Keratinocyte (primary cell): ENCODE results near the gene DMD. TPM values are rescaled to one million over a fixed set of nuclear protein-coding genes. Genes with fewer than 3 reads are reported as not detected.

Source experiments
- DNase-seq: peaks from one replicate; pipeline ENCODE4 v3.0.0-alpha.2; 2011; ENCODE audit warnings: low read depth, missing footprints, low spot score
- FAIRE-seq: peaks from 2 replicates; lab custom pipeline; 2011; peaks lifted over from hg19 to GRCh38; lab: Jason Lieb, UNC
- H2AFZ ChIP-seq: 2 replicates; pipeline ENCODE4 v1.6.0; 2012; ENCODE audit warnings: low read length, control low read depth, inconsistent platforms; ENCODE audit not compliant: control insufficient read depth
- H3K27ac ChIP-seq: 2 replicates; pipeline ENCODE4 v1.5.1; 2011; ENCODE audit warnings: low read length; ENCODE audit not compliant: control insufficient read depth, insufficient read depth
- H3K27me3 ChIP-seq: 3 replicates; pipeline ENCODE4 v1.6.0; 2011; ENCODE audit warnings: low read length; ENCODE audit not compliant: control insufficient read depth, insufficient read depth; ENCODE audit errors: extremely low read depth
- H3K36me3 ChIP-seq, 2 experiments: 2 replicates in 1 of 2; 3 replicates in 1 of 2; pipeline ENCODE4 v1.5.1; 2011; ENCODE audit warnings: low read length in 2 of 2, mild to moderate bottlenecking in 1 of 2; ENCODE audit not compliant: control insufficient read depth in 2 of 2, insufficient read depth in 2 of 2; ENCODE audit errors: extremely low read depth in 1 of 2
- H3K4me1 ChIP-seq: 3 replicates; pipeline ENCODE4 v1.5.1; 2011; ENCODE audit warnings: low read length; ENCODE audit not compliant: control insufficient read depth, insufficient read depth; ENCODE audit errors: extremely low read depth
- H3K4me2 ChIP-seq: 3 replicates; pipeline ENCODE4 v1.6.0; 2011; ENCODE audit warnings: low read depth, low read length; ENCODE audit not compliant: control insufficient read depth, insufficient read depth; ENCODE audit errors: extremely low read depth
- H3K4me3 ChIP-seq, 3 experiments: fragments of 200-600 bp in 1 of 3; sonication (generic) in 1 of 3; 2 replicates in 2 of 3; 3 replicates in 1 of 3; pipeline ENCODE4 v1.5.1; 2011 to 2016; ENCODE audit warnings: low read length in 3 of 3, mild to moderate bottlenecking in 3 of 3, control low read depth in 2 of 3, inconsistent platforms in 1 of 3, low read depth in 1 of 3, mixed read lengths in 1 of 3, mixed run types in 1 of 3, moderate library complexity in 1 of 3; ENCODE audit not compliant: control insufficient read depth in 2 of 3, insufficient read depth in 2 of 3; ENCODE audit errors: extremely low read depth in 1 of 3
- H3K79me2 ChIP-seq: 2 replicates; pipeline ENCODE4 v1.6.0; 2012; ENCODE audit warnings: low read length; ENCODE audit not compliant: control insufficient read depth, insufficient read depth
- H3K9ac ChIP-seq: 3 replicates; pipeline ENCODE4 v1.6.0; 2011; ENCODE audit warnings: low read length; ENCODE audit not compliant: control insufficient read depth, insufficient read depth; ENCODE audit errors: extremely low read depth
- H3K9me1 ChIP-seq: 3 replicates; pipeline ENCODE4 v1.6.0; 2011; ENCODE audit warnings: low read length; ENCODE audit not compliant: control insufficient read depth, insufficient read depth; ENCODE audit errors: extremely low read depth
- H3K9me3 ChIP-seq: 2 replicates; pipeline ENCODE4 v1.5.1; 2012; ENCODE audit warnings: low read depth, low read length; ENCODE audit not compliant: control insufficient read depth
- H4K20me1 ChIP-seq: 3 replicates; pipeline ENCODE4 v1.6.0; 2011; ENCODE audit warnings: low read length; ENCODE audit not compliant: control insufficient read depth, insufficient read depth; ENCODE audit errors: extremely low read depth
- EZH2 ChIP-seq: IDR thresholded peaks from one replicate; pipeline ENCODE4 v1.6.1; 2012; ENCODE audit warnings: inconsistent platforms, mild to moderate bottlenecking, low read length, moderate library complexity
- dilution Hi-C: fragments of 300-500 bp; cut with MboI; formaldehyde crosslinking; loops from one replicate; pipeline ENCODE4 v1.7.0; 2020; ENCODE audit warnings: low sequenced_read_pairs; ENCODE audit not compliant: extremely low pct_ligation_motif_present
- polyA plus RNA-seq, 5 experiments: library from polyadenylated mRNA; depleted of rRNA in 3 of 5; stranded (reverse) in 3 of 5; stranded (forward) in 1 of 5; unstranded in 1 of 5; fragments of >200 nt; gene quantifications; 1 replicate in 1 of 5; 2 replicates in 3 of 5; 3 replicates in 1 of 5; pipeline versions ENCODE4 v1.2.1 to v1.2.3, GENCODE V29; 2011 to 2012; ENCODE audit warnings: missing spikeins in 2 of 5, low read depth in 1 of 5, low replicate concordance in 1 of 5
- TF ChIP-seq, protein P1 (sequence below), 3 experiments: IDR thresholded peaks in 1 of 3; conservative IDR thresholded peaks in 1 of 3; optimal IDR thresholded peaks in 1 of 3; 2 replicates in 2 of 3; 3 replicates in 1 of 3; pipeline versions ENCODE3 to v1.5.1; 2011; ENCODE audit warnings: low read length in 3 of 3, mild to moderate bottlenecking in 3 of 3, moderate library complexity in 2 of 3, control low read depth in 1 of 3, inconsistent platforms in 1 of 3; ENCODE audit not compliant: insufficient read depth in 2 of 3; ENCODE audit errors: extremely low read depth in 1 of 3

DMD gene
- polyA plus RNA-seq, 1 donor (not counting 4 experiments of a cell fraction or from before 2014, with no cell fraction given), result 8.9 TPM

DNA sequence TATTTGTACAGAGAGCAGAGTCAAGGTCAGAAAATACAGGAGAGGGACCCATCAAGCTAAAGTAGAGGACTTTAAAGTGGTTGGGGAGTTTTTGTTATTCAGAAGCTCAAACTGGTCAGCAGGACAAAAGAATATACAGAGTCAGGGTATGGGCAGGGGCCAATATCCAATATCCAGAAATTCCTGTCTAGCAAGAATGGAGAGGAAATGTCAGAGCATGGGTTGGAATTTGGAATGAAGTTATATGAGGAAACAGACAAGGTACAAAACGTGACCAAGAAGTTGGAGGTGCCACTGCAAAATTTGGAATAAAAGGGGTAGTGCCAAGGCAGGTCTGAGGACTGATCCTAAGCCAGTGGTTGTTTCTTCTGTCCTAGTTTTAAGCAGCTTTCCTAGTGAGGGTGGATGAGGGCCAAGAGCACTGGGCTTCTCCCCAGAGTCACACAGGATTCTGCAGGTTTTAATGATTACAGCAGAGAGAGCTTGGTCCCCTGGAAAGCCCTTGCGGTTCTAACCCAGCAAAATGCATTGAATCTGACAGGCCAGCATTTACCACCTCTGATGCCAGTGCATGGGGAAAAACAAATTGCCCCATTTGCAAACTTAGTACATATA, 1834.8 kb downstream of the DMD start:
- Histone ChIP-seq H3K27ac (no peak overlapping the region), H3K4me3 (no peak overlapping the region), H4K20me1 (no peaks in the 10 kb centered on the region), H3K27me3 (no peaks in the 10 kb centered on the region), H3K36me3 (no peaks in the 10 kb centered on the region), H3K79me2 (no peaks in the 10 kb centered on the region), H3K9me3 (no peaks in the 10 kb centered on the region), H2AFZ (no peak overlapping the region), H3K9ac (no peak overlapping the region), H3K4me1 (peaks cover 2% of the 10 kb centered on the region), H3K9me1 (no peaks in the 10 kb centered on the region), H3K4me2 (no peak overlapping the region)
- DNase-seq (no peak), FAIRE-seq (no peak)
- TF ChIP-seq, protein P1, sequence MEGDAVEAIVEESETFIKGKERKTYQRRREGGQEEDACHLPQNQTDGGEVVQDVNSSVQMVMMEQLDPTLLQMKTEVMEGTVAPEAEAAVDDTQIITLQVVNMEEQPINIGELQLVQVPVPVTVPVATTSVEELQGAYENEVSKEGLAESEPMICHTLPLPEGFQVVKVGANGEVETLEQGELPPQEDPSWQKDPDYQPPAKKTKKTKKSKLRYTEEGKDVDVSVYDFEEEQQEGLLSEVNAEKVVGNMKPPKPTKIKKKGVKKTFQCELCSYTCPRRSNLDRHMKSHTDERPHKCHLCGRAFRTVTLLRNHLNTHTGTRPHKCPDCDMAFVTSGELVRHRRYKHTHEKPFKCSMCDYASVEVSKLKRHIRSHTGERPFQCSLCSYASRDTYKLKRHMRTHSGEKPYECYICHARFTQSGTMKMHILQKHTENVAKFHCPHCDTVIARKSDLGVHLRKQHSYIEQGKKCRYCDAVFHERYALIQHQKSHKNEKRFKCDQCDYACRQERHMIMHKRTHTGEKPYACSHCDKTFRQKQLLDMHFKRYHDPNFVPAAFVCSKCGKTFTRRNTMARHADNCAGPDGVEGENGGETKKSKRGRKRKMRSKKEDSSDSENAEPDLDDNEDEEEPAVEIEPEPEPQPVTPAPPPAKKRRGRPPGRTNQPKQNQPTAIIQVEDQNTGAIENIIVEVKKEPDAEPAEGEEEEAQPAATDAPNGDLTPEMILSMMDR (optimal IDR thresholded peaks at IDR 0.05 in 1 of 3, IDR thresholded peaks at IDR 0.05 in 1 of 3, conservative IDR thresholded peaks at IDR 0.05 in 1 of 3; ENCODE audit: extremely low read depth in 1 of 3, insufficient read depth in 2 of 3, low read length in 3 of 3), result no peak
- no peak for TF ChIP-seq EZH2
- dilution Hi-C loops, result no loop called here

DNA sequence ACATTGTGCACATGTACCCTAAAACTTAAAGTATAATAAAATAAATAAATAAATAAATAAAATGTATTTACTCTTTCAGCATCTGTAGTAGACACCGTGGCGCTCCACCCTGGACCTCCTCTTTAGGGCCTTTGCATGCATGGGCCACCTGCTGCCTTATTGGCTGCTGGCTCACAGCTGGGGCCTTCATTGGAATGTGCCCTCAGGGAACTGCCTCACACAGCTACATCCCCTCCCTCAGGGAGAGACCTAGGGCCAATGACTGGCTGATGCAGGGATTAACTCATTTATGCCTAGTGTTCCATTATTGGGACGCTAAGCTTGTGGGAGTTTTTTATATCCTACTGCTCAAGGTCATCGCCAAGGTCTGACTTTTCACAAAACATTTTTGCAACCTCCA, 1836.6 kb downstream of the DMD start:
- dilution Hi-C loops, result no loop called here
- no peak overlapping the region for H3K27ac ChIP-seq
- no peaks in the 10 kb centered on the region for H3K79me2 ChIP-seq
- FAIRE-seq (no peak), DNase-seq (no peak)
- TF ChIP-seq EZH2, result no peak
- TF ChIP-seq, protein P1 (optimal IDR thresholded peaks at IDR 0.05 in 1 of 3, IDR thresholded peaks at IDR 0.05 in 1 of 3, conservative IDR thresholded peaks at IDR 0.05 in 1 of 3; ENCODE audit: extremely low read depth in 1 of 3, insufficient read depth in 2 of 3, low read length in 3 of 3), result no peak
- peaks cover 2% of the 10 kb centered on the region for H3K4me1 ChIP-seq
- no peak overlapping the region for H3K4me2 ChIP-seq
- no peak overlapping the region for H2AFZ ChIP-seq
- H3K9me1 ChIP-seq, result no peaks in the 10 kb centered on the region
- H4K20me1 ChIP-seq, result no peaks in the 10 kb centered on the region
- H3K9me3 ChIP-seq, result no peaks in the 10 kb centered on the region
- no peak overlapping the region for H3K4me3 ChIP-seq
- no peak overlapping the region for H3K9ac ChIP-seq
- no peaks in the 10 kb centered on the region for H3K27me3 ChIP-seq
- H3K36me3 ChIP-seq, result no peaks in the 10 kb centered on the region
